Activated CD8-positive, alpha-beta memory T cell treated with anti-CD3 and anti-CD28 coated beads for 36 hours (primary cell): ENCODE results near the gene CALM3. TPM values are rescaled to one million over a fixed set of nuclear protein-coding genes. Genes with fewer than 3 reads are reported as not detected.
"Not testable (repeated sequence)": the region's sequence is repeated elsewhere in the genome, so short reads cannot be mapped to it uniquely, and the experiment has no call there.

Experiments used
- CTCF ChIA-PET: fragments of 350-600 bp; sonication (Branson Sonifier 250); formaldehyde crosslinking; loops from one replicate; lab custom pipeline; 2021; ENCODE audit warnings: antibody characterized with exemption; lab: Charles Lee
- POLR2A ChIA-PET: fragments of 350-600 bp; sonication (Branson Sonifier 250); formaldehyde crosslinking; loops from one replicate; lab custom pipeline; 2021; ENCODE audit warnings: antibody characterized with exemption; lab: Charles Lee
- total RNA-seq, 2 experiments: library from RNA; stranded (reverse); gene quantifications; one replicate each; pipeline ENCODE4 v1.2.3, GENCODE V29; 2021

CALM3 gene
- total RNA-seq = 100 to 1,000 TPM; 454 to 460 TPM

DNA sequence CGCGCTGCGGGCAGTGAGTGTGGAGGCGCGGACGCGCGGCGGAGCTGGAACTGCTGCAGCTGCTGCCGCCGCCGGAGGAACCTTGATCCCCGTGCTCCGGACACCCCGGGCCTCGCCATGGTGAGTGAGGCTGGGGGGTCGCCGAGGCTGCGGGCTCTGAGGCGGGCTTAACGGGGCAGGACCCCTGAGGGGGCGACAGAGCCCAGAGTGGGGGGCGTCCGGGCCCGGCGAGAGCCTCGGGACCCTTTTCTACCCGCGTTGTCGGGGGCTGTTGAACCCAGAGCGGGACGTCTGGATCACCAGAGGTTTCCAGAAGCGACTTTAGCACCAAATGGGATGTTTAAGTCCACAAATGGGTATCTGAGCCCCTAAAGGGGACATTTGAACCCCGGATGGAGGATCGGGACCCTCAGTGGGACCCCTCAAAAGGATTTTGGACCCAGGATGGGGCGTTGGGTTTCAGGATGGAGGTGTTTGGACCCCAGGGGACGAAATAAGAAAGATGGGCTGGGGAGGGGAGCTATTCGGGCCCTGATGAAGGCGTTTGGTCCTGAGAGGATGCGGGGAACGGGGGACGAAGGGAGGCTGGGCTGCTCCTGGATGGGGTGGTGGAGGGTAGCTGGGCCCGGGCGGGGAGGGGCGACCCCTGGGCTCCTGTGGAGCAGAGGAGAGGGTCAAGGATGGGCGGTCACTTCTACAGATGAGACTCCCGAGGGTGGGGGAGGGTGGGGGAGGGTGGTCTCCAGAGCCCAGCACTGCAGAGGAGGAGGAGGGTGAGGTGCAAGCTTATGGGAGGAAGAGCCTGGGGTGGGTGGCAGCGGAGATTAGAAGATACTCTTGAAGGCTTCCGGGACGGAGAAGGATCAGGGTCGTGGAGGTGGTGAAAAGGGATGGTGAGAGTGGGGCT lies at the start of gene CALM3:
CALM3 (plus strand) TSS at position 13 of the 907 bp plus-strand sequence; CDS start at position 118, 105 bp downstream.
- CTCF ChIA-PET = interaction anchor here (0.8 to 5.1 kb wide), 6 partner anchors 12 to 106 kb away, joined by 3 to 36 read pairs (median 6); partner anchors contain the start of genes DACT3 and PNMA8B
- POLR2A ChIA-PET = interaction anchor here (0.6 to 3.6 kb wide), 12 partner anchors 8 to 655 kb away, joined by 3 to 30 read pairs (median 4); partner anchors contain the start of genes DACT3 and SLC1A5

DNA sequence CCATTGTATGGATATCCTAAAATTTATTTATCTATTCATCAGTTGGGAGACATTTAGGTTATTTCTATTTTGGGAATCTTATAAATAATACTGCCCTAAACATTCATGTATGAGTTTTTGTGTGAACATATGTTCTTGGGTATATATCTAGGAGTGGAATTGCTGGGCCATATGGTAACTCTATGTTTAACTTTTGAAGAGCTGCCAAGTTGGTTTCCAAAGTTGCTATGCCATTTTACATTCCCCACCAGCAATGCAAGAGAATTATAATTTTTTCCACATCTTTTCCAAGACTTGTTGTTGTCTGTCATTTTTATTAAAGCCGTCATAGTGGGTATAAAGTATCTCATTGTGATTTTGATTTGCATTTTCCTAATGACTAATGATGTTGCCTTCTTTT lies 48.2 kb upstream of the CALM3 start:
- POLR2A ChIA-PET = no interaction called here
- CTCF ChIA-PET = no interaction called here

DNA sequence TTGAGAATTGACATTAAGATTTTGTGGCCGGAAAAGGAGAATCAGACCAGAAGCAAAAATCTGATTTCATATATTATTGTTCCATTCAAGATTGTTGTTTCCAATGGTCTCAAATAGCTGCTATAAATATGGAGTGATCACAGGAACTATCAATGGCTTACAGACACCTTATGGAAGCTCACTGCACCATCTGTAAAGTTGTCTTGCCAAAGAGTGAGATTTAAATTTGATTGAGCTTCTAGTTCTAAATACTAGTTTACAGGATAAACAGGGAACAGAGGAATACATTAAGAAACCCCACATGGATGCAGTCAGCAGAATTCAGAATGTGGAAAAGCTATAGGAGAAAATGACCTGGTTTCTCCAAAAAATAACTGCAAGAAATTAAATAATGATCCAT lies 47.0 kb upstream of the CALM3 start:
- ChIA-PET POLR2A (no interaction called here), CTCF (interaction anchor here (0.6 to 2.0 kb wide), 2 partner anchors 13 to 241 kb away, joined by 4 to 5 read pairs; no protein-coding TSS in a partner anchor)

DNA sequence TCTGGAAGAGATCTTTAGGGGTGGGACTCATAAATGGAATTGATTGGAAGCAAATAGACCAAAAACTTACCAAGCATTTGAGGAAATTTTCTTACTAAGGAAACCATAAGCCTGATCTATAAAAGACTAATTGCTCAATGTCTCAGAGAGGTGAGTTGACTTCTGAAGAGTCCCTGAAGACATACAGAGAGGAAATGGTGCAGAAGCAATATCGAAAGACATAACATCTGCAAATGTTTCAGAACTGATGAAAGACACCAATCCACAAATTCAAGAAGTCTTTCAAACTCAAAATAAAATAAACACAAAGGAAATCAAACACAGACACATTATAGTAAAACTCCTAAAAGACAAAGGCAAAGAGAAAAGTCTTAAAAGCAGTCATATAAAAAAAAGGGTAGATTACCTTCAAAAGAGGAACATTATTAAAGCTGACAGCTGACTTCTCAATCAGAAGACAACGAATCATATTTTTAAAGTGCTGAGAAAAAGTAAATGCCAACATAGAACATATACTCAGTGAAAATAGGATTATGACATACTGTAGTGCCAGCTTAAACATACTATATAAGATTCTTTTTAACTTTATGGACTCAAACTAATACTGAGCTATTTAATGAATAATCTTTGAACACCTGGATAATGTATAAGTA lies 45.4 kb upstream of the CALM3 start:
- ChIA-PET POLR2A (no interaction called here), CTCF (interaction anchor here (1.0 kb wide), 1 partner anchor 9 kb away, joined by 3 read pairs; no protein-coding TSS in a partner anchor)

DNA sequence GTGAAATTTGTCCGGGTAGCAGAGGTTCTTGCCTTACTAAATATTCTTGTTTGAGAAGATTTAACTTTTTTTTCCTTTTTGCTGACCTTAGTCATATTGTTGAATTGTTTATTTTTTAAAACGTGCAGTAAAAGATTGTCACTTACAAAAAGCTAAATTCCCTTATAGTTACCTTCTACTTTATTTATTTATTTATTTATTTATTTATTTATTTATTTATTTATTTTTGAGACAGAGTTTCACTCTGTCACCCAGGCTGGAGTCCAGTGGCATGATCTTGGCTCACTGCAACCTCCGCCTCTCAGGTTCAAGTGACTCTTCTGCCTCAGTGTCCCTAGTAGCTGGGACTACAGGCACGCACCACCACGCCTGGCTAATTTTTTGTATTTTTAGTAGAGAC lies 44.7 kb upstream of the CALM3 start:
- POLR2A ChIA-PET = not testable (repeated sequence)
- CTCF ChIA-PET = interaction anchor here (0.6 kb wide), 1 partner anchor 1064 kb away, joined by 4 read pairs; no protein-coding TSS in a partner anchor

DNA sequence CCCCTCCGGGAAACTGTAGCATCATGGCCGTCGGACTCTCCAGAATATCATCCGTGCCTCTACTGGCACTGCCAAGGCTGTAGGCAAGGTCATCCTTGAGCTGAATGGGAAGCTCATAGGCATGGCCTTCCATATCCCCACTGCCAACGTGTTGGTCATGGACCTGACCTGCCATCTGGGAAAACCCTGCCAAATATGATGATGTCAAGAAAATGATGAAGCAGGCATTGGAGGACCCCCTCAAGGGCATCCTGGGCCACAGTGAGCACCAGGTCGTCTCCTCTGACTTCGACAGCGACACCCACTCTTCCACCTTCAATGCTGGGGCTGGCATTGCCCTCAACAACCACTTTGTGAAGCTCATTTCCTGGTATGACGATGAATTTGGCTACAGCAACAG lies 41.9 kb upstream of the CALM3 start:
- CTCF ChIA-PET = interaction anchor here (1.5 kb wide), 1 partner anchor 103 kb away, joined by 4 read pairs; no protein-coding TSS in a partner anchor
- POLR2A ChIA-PET = no interaction called here

DNA sequence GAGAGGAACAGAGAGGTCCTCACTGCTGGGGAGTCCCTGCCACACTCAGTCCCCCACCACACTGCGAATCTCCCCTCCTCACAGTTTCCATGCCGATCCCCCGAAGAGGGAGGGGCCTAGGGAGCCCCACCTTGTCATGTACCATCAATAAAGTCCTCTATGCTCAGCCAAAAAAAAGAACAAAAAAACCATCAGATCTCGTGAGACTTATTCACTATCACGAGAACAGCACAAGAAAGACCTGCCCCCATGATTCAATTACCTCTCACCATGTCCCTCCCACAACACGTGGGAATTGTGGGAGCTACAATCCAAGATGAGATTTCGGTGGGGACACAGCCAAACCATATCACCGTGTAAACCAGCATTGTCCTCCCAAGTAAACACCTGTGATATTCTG lies 41.5 kb upstream of the CALM3 start:
- CTCF ChIA-PET = interaction anchor here (1.5 kb wide), 1 partner anchor 103 kb away, joined by 4 read pairs; no protein-coding TSS in a partner anchor
- POLR2A ChIA-PET = not testable (repeated sequence)

DNA sequence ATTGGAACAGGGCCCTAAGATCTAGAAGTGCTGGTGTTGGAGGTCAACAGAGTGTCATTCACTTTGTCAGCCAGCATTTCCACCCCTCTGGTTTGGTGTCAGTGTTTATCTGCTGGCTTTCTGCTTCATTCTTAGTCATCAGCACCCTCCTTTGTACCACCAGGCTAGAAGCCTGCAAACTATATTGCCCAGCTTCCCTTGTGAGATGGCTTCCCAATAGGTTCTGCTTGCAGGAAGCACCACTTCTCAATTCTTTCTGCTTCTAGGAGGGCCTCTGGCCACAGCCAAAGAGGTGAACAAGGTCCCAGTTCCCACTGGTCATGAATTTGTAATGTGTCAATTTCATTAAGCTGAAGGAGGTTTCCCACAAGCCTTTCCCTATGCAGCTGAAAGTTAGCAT lies 36.4 kb upstream of the CALM3 start:
- ChIA-PET POLR2A (no interaction called here), CTCF (interaction anchor here (1.1 to 1.5 kb wide), 2 partner anchors 10 to 35 kb away, joined by 3 to 5 read pairs; no protein-coding TSS in a partner anchor)

DNA sequence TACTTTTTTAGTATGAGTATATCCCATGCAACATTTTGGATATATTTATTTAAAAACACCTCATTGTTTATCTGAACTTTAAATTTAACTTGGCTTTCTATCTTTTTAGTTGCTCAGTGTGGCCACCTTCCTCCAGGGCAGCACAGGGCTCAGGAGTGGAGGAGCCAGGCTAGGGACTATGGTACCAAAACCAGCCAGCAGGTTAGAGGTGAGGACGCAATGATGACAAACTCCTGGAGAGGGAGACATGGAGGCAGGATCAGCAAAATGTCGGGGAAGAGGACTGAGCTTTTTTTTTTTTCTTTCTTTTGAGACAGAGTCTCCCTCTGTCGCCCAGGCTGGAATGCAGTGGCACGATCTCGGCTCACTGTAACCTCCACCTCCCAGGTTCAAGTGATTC lies 29.6 kb upstream of the CALM3 start:
- POLR2A ChIA-PET = no interaction called here
- CTCF ChIA-PET = interaction anchor here (1.0 kb wide), 1 partner anchor 55 kb away, joined by 4 read pairs; no protein-coding TSS in a partner anchor

DNA sequence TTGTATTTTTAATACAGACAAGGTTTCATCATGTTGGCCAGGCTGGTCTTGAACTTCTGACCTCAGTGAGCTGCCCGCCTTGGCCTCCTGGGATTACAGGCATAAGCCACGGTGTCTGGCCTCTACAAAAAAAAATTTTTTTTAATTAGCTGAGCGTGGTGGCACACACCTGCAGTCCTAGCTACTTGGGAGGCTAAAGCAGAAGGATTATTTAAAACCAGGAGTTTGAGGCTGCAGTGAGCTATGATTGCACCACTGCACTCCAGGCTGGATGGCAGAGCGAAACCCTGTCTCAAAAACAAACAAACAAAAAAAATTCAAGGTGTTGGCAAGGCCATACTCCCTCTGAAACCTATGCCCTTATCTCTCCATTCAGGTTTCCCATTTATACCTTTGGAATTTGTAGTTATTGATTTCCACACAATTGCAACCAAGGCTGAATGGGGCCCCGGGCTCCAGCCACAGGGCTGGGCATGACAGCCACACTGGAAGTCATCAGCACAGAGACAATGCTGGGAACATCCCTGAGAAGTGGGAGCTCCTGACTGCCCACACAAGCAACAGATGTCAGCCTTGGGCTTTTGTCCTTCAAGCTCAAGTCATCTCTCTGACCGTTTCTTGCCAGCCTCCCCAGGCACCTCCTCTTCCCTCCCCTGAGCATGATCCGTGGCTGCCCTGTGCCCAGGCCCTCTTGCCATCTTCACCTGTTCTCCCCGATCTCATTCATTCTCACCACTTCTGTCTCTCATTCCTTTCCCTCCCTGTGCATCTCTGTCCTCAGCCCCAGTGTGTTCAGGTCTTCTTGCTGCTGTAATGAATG lies 27.2 kb upstream of the CALM3 start:
- POLR2A ChIA-PET = no interaction called here
- CTCF ChIA-PET = interaction anchor here (0.6 kb wide), 1 partner anchor 246 kb away, joined by 3 read pairs; no protein-coding TSS in a partner anchor

DNA sequence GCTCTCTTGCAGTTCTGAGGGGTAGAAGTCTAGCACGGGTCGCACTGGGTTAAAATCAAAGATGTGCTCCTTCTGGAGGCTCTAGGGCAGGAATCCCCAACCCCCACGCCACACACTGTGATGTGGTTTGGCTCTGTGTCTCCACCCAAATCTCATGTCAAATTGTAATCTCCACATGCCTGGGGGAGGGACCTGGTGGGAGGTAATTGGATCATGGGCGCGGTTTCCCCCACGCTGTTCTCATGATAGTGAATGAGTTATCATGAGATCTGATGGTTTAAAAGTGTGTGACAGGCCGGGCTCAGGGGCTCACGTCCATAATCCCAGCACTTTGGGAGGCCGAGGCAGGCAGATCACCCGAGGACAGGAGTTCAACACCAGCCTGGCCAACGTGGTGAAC lies 26.6 kb upstream of the CALM3 start:
- POLR2A ChIA-PET = no interaction called here
- CTCF ChIA-PET = interaction anchor here (0.6 kb wide), 1 partner anchor 32 kb away, joined by 4 read pairs; no protein-coding TSS in a partner anchor

DNA sequence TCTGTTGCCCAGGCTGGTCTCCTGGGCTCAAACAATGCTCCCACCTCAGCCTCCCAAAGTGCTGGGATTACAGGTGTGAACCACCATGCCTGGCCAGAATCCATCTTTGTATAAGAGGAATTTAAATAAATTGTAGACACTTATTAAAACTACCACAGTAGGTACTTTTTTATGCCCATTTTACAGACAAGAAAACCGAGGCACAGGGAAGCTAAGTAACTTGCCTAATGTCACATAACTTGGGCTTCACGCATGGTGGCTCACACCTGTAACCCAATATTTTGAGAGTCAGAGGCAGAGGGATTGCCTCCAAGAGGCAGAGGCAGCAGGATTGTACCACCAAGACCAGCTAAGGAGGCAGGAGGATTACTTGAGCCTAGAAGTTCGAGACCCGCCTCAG lies 22.7 kb upstream of the CALM3 start:
- ChIA-PET CTCF (no interaction called here), POLR2A (no interaction called here)

DNA sequence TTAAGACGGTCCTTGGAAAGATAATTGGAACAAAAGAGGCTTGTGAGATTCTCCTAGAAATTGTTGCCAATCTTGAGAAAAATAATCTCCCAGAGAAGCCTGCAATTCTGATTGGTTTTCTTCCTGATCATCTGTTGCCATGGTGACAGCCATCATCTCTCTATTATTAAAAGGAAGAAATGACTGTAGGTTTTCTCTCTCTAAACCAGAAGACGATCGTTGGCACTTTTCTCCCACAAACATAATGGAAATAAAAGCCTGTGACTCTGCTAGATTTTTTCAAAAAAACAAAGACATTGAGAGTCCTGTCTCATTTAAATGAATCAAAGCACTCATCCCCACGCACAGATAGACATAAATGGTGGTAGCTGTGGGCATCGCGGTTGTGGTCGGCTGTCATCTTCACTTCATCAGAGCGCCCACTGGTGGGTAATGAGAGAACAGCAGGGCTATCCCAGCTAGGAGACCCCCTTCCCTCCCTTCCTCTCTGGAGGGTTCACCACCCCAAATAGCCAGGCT lies 21.7 kb upstream of the CALM3 start:
- ChIA-PET CTCF (interaction anchor here (1.1 to 1.4 kb wide), 3 partner anchors 21 to 50 kb away, joined by 3 to 6 read pairs (median 4); no protein-coding TSS in a partner anchor), POLR2A (no interaction called here)

DNA sequence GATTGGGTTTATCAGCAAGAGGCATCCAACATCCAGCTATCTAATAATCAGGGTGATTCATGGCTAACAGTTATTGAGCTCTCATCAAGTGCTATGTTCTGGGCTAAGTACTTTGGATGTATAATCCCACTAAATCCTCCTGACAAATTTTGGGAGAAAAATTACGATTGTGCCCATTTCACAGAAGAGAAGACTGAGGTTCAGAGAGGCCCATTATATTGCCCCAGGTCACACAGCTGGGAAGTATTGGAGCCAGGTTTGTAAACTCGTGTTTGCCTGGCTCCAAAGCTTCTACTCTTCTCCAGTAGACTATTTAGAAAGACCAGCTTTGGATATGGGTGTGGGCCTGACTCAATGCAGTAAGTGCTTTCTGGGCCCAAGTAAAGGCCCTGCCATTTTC lies 20.9 kb upstream of the CALM3 start:
- CTCF ChIA-PET = interaction anchor here (1.1 to 1.4 kb wide), 3 partner anchors 20 to 51 kb away, joined by 3 to 6 read pairs (median 4); no protein-coding TSS in a partner anchor
- POLR2A ChIA-PET = no interaction called here

DNA sequence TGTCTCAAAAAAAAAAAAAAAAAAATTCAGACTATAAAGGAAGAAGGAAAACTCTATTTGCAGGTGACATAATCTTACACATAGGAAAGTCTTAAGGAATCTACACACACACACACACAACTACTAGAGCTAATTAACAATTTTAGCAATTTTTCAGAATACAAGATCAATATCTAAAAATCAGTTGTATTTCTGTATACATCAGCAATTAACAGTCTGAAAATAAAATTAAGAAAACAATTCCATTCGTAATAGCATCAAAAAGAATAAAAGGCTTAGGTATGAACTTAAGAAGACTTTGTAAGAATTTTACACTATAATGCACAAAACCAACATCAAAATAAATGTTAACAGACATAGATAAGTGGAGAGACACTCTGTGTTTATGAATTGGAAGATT lies 15.6 kb upstream of the CALM3 start:
- POLR2A ChIA-PET = no interaction called here

DNA sequence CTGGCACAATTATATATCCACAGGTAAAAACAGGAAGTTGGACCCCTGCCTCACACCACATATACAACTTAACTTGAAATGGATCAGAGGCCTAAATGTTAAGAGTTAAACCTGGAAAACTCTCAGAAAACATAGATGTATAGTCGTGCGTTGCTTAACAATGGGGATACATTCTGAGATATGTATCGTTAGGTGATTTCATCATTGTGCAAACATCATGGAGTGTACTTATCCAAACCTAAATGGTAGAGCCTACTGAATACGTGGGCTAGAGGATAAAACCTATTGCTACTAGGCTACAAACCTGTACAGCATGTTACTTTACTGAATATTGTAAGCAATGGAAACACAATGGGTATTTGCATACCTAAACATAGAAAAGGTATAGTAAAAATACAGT lies 14.8 kb upstream of the CALM3 start:
- ChIA-PET CTCF (no interaction called here), POLR2A (no interaction called here)

More for the DNA sequence above, 15.6 kb upstream of the CALM3 start:
- CTCF ChIA-PET = no interaction called here

DNA sequence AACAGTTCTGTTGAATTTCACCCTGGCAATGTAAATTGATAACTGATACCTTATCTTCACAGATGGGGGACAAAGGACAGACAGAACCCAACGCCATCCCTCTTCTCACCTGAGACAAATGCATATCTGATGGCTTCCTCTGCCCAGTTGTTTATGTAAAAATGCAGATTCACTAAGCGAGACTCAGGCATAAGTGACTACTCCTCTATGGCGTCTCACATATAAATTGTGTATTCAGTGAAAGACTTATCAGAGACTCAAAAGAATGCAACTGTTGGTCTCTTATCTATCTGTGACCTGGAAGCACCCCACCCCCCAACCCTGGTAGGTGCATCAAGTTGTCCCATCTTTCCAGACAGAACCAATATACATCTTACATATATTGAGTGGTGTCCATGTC lies 13.3 kb upstream of the CALM3 start:
- POLR2A ChIA-PET = no interaction called here
- CTCF ChIA-PET = no interaction called here

DNA sequence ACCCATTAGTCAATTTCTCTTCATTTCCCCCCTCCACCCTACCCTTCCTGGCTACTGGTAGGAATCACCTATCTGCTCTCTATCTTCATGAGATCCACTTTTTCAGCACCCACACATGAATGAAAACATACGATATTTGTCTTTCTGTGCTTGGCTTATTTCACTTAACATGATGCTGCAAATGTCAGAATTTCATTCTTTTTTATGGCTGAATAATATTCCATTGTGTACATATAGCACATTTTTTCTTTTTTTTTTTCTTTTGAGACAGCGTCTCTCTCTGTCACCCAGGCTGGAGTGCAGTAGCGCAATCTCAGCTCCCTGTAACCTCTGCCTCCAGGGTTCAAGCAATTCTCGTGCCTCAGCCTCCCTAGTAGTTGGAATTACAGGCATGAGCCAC lies 9.9 kb upstream of the CALM3 start:
- ChIA-PET CTCF (no interaction called here), POLR2A (interaction anchor here (0.6 kb wide), 1 partner anchor 737 kb away, joined by 3 read pairs; no protein-coding TSS in a partner anchor)
